Kidney (tissue), 13 donors: ENCODE data around the gene SMIM45.

Experiments used
- DNase-seq, 5 donors: peaks; one replicate each; pipeline ENCODE4 v3.0.0-alpha.2; 2013 to 2020
- FAIRE-seq: peaks from 2 replicates; lab custom pipeline; 2012; peaks lifted over from hg19 to GRCh38; lab: Jason Lieb, UNC
- H3K27ac ChIP-seq, 2 donors: one replicate each; pipeline ENCODE4 v1.7.0; 2013; ENCODE audit warnings: low read depth in 2 of 2, low read length in 2 of 2, inconsistent platforms in 1 of 2
- H3K27me3 ChIP-seq: one replicate; pipeline ENCODE4 v1.7.1; 2013; ENCODE audit warnings: low read length, inconsistent platforms; ENCODE audit not compliant: control insufficient read depth, insufficient read depth
- H3K36me3 ChIP-seq, 3 donors: one replicate each; pipeline versions ENCODE4 v1.7.0 to v1.7.1; 2013; ENCODE audit warnings: low read length in 3 of 3, control low read depth in 1 of 3, inconsistent platforms in 1 of 3; ENCODE audit not compliant: insufficient read depth in 3 of 3, control insufficient read depth in 2 of 3
- H3K4me1 ChIP-seq, 3 donors: one replicate each; pipeline versions ENCODE4 v1.7.0 to v1.7.1; 2013; ENCODE audit warnings: low read length in 3 of 3, inconsistent platforms in 1 of 3, low read depth in 1 of 3; ENCODE audit not compliant: control insufficient read depth in 2 of 3, insufficient read depth in 2 of 3
- H3K4me3 ChIP-seq, 3 donors: one replicate each; pipeline versions ENCODE4 v1.7.0 to v1.8.1; 2013; ENCODE audit warnings: low read length in 3 of 3, control low read depth in 1 of 3, inconsistent platforms in 1 of 3
- H3K9ac ChIP-seq, 3 donors: one replicate each; pipeline versions ENCODE4 v1.7.0 to v1.7.1; 2013; ENCODE audit warnings: low read length in 3 of 3, control low read depth in 1 of 3, inconsistent platforms in 1 of 3
- H3K9me3 ChIP-seq, 3 donors: one replicate each; pipeline versions ENCODE4 v1.7.0 to v1.7.1; 2013; ENCODE audit warnings: low read length in 3 of 3, control low read depth in 1 of 3, inconsistent platforms in 1 of 3; ENCODE audit not compliant: control insufficient read depth in 2 of 3, insufficient read depth in 1 of 3
- intact Hi-C: fragments of 100-400 bp; cut with DNase I; formaldehyde crosslinking; loops from one replicate; pipeline ENCODE4 v1.11.1; 2022
- TF ChIP-seq, protein P1 (sequence below): IDR thresholded peaks from 3 replicates; pipeline ENCODE4 v1.5.1; 2012; ENCODE audit warnings: mild to moderate bottlenecking, moderate library complexity, borderline replicate concordance; ENCODE audit not compliant: insufficient read depth; ENCODE audit errors: extremely low read depth
- donor health status: control.
- donor health status: control.
- donor health status: control.
- donor health status: control.
- donor health status: control.
- donor health status: DM: yes; HTN: yes; CAD: no.
- donor health status: Normal renal cell carcinoma (clear cell type).

SMIM45 gene

DNA sequence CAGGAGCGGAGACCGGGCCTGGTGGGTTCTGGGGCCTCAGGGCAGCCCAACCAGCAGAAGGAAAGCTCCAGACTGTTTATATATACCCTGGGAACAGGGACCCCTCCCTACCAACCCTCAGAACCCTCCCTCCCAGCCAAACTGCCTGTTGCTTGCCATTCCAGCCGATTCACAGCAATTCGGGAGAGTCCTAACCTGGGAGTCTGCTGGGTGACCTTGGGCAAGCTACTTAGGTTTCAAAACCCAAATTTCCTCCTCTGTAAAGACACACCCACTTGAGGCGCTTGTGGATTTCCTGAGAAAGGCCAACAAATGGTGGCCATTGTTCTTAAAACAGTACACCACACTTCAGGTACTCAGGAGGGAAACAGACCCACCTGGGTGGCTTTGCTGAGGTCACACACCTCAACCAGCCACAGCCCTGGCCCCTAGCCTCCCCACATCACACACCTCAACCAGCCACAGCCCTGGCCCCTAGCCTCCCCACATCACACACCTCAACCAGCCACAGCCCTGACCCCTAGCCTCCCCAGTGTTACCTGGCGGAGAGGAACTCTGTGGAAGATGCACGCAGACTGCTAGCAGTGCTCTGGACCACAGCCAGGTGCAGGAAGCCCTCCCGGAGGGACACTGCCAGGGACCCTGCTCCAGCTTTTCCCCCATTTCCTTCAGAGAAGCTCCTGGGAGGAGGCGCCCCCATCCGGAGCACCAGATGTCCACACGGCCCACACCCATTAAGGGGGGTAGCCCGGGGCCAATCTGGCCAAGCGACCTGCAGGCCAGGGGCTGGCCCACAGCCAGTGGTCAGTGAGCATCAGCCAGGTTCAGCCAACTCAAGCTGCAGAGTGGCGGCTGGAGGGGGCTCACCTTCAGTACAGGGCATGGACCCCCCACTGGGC lies 43.3 kb upstream of the SMIM45 start:
- peaks cover 0 to 9% (median 0%) of the 10 kb centered on the region in 3 donors for H3K4me1 ChIP-seq
- peaks cover 18% of the 10 kb centered on the region for H3K27me3 ChIP-seq
- no peak overlapping the region for H3K27ac ChIP-seq
- no peak overlapping the region for H3K4me3 ChIP-seq
- DNase-seq (peak in 1 of 5 donors; percentile 54), FAIRE-seq (no peak)
- no peak overlapping the region for H3K9ac ChIP-seq
- intact Hi-C loops = no loop called here
- no peaks in the 10 kb centered on the region for H3K9me3 ChIP-seq
- TF ChIP-seq, protein P1, sequence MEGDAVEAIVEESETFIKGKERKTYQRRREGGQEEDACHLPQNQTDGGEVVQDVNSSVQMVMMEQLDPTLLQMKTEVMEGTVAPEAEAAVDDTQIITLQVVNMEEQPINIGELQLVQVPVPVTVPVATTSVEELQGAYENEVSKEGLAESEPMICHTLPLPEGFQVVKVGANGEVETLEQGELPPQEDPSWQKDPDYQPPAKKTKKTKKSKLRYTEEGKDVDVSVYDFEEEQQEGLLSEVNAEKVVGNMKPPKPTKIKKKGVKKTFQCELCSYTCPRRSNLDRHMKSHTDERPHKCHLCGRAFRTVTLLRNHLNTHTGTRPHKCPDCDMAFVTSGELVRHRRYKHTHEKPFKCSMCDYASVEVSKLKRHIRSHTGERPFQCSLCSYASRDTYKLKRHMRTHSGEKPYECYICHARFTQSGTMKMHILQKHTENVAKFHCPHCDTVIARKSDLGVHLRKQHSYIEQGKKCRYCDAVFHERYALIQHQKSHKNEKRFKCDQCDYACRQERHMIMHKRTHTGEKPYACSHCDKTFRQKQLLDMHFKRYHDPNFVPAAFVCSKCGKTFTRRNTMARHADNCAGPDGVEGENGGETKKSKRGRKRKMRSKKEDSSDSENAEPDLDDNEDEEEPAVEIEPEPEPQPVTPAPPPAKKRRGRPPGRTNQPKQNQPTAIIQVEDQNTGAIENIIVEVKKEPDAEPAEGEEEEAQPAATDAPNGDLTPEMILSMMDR = no peak
- peaks cover 0 to 22% (median 0%) of the 10 kb centered on the region in 3 donors for H3K36me3 ChIP-seq

DNA sequence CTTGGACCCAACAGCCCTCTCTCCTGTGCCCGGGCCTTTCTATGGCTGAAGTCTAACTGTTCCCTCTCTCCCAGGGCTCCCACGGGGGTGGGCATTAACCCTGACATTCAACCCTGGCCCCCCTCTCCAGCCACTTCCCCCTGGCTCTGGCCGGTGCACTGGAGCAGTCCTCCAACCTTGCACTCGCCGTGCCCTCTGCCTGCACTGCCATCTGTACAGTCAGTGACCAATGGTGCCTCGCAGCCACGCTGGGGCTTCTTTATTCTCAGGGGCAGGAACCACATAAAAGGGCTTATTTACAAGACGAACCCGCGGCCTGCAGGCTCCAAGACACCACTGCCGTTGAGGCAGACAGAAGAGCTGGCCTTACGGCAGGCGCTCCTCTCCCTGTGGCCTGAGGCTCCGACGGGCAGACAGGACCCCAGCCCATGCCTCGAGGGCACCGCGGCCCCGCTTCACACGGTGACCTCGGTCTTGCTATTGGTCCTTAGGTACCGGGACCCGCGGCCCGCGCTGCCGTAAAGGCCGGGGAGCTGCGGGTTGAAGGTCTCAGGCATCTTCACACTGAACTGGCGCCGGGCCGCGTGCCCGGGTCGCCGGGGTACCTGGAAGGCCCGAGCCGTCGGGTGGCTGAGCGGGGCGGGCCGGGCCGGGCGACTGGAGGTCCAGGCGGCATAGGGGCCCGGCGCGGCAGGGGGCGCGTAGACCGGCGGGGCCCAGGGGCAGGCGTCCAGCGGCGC lies 42.5 kb upstream of the SMIM45 start:
- DNase-seq = peak in 1 of 5 donors; percentile 57

DNA sequence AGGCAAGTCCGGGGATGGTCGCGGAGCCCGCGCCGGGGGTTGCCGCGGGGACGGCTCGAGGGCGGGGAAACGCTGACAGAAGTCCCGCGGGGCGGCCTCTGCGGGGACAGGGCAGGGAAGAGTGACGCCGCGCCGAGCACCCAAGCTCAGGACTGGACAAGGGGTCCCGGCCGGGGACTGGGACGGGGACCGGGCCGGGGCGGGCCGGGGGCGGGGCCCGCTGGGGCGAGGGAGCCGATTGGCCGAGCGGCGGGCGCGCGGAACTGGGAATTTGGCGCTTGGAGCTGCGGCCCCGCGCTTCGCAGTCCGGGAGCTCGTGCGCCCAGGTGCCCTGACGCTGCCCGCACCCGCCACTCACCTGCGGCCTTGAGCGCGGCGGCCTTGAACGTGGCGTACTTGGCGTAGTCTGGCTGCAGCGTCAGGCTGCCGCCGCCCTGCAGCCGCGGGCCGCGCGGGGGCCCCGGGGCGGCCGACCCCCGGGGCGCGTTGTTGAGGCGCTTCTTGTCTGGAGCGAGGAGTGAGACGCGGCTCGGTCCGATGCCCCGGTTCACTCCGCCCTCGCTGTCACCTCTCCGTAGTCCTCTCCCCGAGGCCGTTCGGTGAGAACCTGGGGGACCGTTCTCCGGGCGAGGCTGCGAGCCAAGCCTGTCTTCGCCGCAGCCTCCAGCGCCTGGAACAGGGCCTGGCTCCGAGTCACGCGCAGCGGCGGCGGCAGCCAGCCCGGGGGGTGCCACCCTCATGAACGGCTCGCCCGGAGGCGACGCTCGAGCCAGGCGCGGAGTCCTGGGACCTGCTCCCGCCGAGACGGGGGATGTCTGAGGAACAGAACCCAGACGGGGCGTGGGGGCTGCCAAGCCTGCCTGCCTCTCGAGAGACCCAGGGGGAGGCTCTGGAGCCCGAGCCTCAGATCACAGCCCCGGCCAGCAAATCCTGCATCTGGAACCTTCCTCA lies 41.6 kb upstream of the SMIM45 start:
- Histone ChIP-seq H3K4me3 (no peak overlapping the region), H3K9ac (no peak overlapping the region)

More for the DNA sequence above, 42.5 kb upstream of the SMIM45 start:
- H3K4me3 ChIP-seq = no peak overlapping the region
- H3K36me3 ChIP-seq = peaks cover 0 to 15% (median 0%) of the 10 kb centered on the region in 3 donors
- FAIRE-seq = no peak
- no peaks in the 10 kb centered on the region for H3K9me3 ChIP-seq
- no peak overlapping the region for H3K9ac ChIP-seq
- peaks cover 18% of the 10 kb centered on the region for H3K27me3 ChIP-seq
- H3K4me1 ChIP-seq = peaks cover 0 to 8% (median 0%) of the 10 kb centered on the region in 3 donors
- intact Hi-C loops = no loop called here
- TF ChIP-seq, protein P1 = no peak
- H3K27ac ChIP-seq = no peak overlapping the region

More for the DNA sequence above, 41.6 kb upstream of the SMIM45 start:
- peaks cover 0 to 11% (median 0%) of the 10 kb centered on the region in 3 donors for H3K4me1 ChIP-seq
- TF ChIP-seq, protein P1 = no peak
- H3K27ac ChIP-seq = no peak overlapping the region
- DNase-seq = peak in 1 of 5 donors; percentile 64
- peaks cover 21% of the 10 kb centered on the region for H3K27me3 ChIP-seq
- no peak for FAIRE-seq
- H3K36me3 ChIP-seq = peaks cover 0 to 6% (median 0%) of the 10 kb centered on the region in 3 donors
- intact Hi-C loops = no loop called here
- H3K9me3 ChIP-seq = no peaks in the 10 kb centered on the region
